TTC549 (cell line): ENCODE measurements around the gene C16orf92.
"Not testable (repeated sequence)": the region's sequence is repeated elsewhere in the genome, so short reads cannot be mapped to it uniquely, and the experiment has no call there.

ENCODE experiments used
- FAIRE-seq: peaks from 2 replicates; lab custom pipeline; 2012; peaks lifted over from hg19 to GRCh38; lab: Jason Lieb, UNC

Gene C16orf92

GRCh38 chr16:30027588-30028437 lies 4.8 kb downstream of the C16orf92 start:
- no peak for FAIRE-seq

DNA sequence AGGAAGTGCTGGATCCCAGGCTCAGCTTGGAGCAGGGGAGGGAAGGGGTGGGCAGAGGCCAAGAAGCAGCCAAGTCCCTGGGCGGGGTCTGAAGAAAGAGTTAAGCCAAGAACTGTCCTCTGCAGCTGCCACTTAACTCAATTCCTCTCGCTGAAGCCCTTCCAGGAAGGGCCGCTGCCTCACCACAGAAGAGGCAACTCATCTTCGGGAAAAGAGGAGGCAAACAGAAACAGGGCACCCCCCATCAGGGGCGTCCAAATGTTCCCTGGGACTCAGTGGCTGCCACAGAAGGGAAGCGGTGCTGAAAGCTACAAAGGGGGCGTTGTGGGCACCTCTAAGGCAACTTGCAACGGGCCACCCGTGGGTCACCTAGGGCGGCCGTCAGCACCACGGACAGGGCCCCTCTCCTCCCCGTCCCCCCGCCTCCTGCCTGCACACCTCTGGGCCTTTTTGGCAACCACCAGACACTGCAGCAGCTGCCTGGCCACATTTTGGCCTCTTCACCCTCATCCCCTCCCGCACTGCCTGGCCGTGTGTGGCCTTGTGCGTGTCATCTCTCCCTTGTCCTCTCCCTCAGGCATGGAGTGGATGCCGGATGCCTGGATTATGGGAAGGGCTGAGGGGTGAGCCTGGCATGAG lies 5.6 kb downstream of the C16orf92 start:
- no peak for FAIRE-seq

- FAIRE-seq: no peak
Measured at GRCh38 chr16:30030011-30030685, 7.2 kb downstream of the C16orf92 start.

DNA sequence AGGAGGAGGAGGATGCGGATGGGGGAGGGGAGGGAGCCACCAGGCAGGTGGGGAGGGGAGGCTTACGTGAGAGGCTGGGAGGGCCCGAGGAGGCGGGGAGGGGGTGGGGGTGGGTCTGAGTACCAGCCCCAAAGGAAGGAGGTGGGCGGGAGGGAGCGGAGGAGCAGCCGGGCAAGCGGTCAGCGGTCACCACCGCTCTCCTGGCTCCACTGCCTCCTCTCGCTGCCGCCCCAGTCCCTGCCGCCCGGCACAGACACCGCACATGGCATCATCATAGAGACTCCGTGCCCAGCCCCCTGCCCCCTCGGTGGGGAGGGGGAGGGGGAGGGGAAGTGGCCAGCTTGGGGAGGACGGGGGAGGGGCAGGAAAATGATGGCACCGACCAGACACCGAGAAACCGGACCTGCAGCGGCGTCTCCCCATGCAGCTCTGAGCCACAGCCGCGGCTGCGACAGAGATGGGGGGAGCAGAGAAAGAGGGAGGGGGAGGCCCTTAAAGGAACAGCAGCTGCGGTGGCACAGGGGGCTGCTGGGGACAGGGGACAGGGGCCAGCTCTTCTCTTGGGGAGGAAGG lies 7.9 kb downstream of the C16orf92 start, which contains the start of gene TLCD3B:
Gene TLCD3B, minus strand, starts transcription at position 431 of the 573 bp plus-strand sequence. CDS start 744 bp downstream, outside the sequence.
- FAIRE-seq: no peak

DNA sequence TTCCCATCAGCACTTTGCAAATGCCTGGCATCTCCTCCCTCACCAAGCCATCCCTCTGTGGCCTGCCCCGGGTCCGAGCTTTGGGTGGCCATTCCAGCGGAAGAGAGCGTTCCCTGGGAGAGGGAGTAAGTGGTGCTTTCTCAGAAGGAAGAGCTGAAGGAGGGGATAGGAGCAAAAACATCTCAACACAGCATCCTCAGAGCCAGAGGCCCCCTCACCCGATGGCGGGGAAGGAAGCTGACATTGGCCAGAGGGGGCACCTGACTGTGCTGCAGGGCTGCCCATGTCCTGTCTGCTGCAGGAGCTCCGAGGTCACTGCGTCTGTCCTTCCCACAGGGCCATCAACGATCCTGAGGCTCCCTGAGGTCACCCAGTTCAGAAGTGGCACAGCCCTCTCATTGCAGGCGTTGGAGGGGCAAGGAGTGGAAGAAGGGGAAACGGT lies 8.5 kb downstream of the C16orf92 start:
- no peak for FAIRE-seq

GRCh38 chr16:30032083-30032819 lies 9.3 kb downstream of the C16orf92 start:
- FAIRE-seq: no peak

DNA sequence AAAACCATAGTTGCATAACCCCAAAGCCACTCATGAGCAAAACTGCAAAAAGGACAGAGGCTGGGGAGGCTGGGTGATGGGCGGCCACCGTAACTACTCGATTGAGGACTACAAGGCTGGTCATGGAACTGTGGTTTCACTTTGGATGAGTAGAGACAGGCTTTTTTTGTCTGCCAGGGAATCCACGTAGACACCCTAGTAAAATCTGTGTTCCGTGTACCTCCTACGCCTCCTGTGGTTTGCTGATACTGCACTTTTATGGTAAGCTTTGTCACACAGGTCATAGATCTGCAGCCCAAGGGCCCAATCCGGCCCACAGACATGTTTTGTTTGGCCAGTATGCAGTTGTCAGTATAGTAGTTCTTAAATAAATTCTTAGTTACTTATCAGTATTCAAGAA lies 10.3 kb downstream of the C16orf92 start:
- no peak for FAIRE-seq

GRCh38 chr16:30040221-30040620 lies 17.2 kb downstream of the C16orf92 start:
- no peak for FAIRE-seq

DNA sequence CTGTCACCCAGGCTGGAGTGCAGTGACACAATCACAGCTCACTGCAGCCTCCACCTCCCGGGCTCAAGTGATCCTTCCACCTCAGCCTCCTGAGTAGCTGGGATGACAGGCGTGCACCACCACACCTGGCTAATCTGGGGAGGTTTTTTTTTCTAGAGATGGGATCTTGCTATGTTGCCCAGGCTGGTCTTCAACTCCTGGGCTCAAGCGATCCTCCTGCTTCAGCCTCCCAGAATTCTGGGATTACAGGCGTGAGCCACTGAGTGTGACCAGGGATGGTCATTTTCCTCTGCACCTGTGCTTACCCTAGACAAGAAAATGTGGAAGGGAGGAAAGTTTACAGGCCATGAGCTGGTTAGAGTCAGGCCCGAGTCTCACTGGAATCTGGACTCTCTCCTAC lies 17.7 kb downstream of the C16orf92 start:
- not testable (repeated sequence) for FAIRE-seq

GRCh38 chr16:30041841-30042240 lies 18.8 kb downstream of the C16orf92 start:
- peak; percentile 76 for FAIRE-seq

GRCh38 chr16:30046178-30046577 lies 23.2 kb downstream of the C16orf92 start:
- no peak for FAIRE-seq

- FAIRE-seq: no peak
Measured at GRCh38 chr16:30046588-30046987, 23.6 kb downstream of the C16orf92 start.

GRCh38 chr16:30049871-30050270 lies 26.9 kb downstream of the C16orf92 start:
- FAIRE-seq: no peak

DNA sequence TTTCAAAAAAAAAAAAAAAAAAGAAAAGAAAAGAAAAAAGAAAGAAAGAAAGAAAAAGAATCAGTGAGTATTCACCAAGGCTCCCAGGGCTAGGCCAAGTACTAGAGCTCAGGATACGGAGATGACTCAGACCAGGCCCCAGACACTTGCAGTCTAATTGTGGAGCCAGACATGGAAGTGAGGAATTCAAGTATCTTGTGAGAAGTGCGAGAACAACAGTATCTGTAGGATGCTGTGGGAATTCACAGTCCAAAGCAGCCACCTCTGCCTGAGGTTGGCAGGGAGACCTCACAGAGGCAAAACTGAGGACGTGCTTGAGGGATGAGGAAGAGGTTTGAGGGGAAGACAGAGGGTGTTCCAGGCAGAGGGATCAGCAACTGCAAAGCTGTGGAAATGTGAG lies 28.5 kb downstream of the C16orf92 start:
- FAIRE-seq: no peak

- FAIRE-seq: no peak
Measured at GRCh38 chr16:30052671-30053372, 29.8 kb downstream of the C16orf92 start.

GRCh38 chr16:30053376-30054015 lies 30.5 kb downstream of the C16orf92 start:
- no peak for FAIRE-seq

GRCh38 chr16:30054451-30054850 lies 31.5 kb downstream of the C16orf92 start:
- FAIRE-seq: no peak

- no peak for FAIRE-seq
Measured at GRCh38 chr16:30054959-30055553, 32.1 kb downstream of the C16orf92 start.

DNA sequence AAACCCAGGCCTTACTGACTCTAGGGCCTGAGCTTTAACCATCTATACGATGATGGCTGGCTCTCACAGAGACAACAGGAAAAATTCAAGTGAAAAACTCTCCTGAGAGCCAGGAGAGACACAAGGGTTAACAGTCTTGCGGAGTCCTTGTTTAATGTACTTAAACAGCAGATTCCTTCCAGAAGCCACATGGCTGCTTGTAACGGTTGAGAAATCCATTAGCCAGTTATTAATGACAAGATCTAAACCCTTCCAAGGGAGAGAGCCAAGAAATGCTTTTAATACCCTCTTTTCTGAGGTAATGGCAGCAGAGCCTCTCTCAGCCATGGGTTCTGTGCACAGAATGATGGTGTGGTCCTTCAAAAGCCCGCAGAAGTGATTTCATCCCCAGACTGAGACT lies 37.3 kb downstream of the C16orf92 start:
- no peak for FAIRE-seq

DNA sequence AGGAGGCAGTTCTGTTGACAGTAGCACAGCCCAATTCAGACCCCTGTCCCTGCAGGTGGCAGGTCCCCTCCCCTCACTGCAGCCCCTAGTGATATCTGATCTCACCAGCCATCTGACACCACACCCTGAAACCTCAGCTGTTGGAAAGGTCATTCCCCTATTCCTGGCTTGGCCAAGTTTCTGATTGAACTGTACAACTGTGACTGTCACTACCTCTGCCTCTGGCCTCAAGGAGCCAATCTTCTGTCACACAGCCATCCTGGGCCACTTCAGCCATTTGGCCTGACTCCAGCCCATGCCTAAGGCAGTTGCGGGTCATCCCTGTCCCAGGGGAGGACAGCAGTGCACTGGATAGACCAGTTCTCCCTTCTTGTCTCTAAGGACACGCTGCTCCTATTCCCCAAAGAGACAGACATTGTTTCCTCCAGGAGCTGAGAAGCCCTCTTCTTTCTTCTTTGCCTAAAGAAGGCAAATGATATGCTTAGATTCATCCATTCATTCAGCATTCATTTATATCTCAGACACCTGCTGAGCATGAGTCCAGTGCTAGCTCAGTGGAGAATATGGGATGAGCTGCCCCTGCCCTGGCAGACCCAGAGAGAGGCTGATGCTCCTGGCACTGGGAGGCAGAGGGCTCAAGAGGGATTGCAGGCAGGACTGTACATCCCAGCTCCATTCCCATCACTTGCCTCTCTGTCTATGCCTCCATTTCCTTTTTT lies 38.0 kb downstream of the C16orf92 start:
- FAIRE-seq: no peak
